GM19452 (cell line): Measurements from ENCODE around the gene LEMD2.
"Not testable (repeated sequence)": the region's sequence is repeated elsewhere in the genome, so short reads cannot be mapped to it uniquely, and the experiment has no call there.

Source experiments
- ATAC-seq: cut with Tn5 transposase; IDR thresholded peaks from one replicate; pipeline ENCODE4 v1.9.1; 2021; ENCODE audit not compliant: unreplicated experiment

Gene LEMD2

DNA sequence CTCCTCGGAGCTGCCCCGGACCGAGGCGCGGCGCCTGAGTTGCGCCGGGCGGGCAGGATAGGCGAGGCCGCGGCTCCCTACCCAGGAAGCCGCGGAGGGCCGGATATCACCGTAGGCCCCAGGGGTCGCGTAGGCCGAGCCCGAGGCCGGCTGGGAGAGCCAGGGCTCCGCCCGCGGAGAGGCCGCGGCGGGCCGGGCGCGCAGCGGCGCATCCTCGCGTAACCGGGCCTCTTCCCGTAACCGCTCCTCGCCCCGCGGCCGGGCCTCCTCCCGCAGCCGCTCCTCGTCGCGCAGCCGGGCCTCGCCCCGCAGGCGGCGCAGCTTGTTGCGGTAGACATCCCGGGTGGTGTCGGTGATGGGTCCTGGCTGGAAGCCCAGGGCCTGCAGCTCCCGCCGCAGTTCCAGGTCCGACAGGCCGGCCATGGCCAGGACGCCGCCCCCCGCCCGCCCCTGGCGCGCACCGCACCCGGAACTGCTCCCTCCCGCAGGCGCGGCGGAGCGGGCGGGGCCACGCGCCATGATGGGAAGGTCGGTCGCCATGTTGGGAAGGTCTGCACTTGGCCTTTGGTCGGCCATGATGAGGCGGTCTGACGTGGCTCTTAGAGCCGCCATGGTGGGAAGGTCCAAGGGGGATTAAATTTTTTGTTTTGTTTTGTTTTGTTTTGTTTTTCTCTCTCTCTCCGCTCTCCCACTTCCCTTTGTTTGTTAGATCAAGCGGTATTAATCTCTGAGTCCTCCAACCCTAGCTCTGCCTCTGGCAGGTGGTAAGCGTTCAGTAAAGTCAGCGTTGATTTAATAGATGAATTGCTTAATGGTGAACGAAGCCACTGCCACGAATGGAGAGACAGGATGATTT is at the start of gene LEMD2:
LEMD2 (minus strand) TSS at position 437 of the 856 bp plus-strand sequence; CDS start at position 423, 14 bp downstream.
- peak; percentile 85 for ATAC-seq

DNA sequence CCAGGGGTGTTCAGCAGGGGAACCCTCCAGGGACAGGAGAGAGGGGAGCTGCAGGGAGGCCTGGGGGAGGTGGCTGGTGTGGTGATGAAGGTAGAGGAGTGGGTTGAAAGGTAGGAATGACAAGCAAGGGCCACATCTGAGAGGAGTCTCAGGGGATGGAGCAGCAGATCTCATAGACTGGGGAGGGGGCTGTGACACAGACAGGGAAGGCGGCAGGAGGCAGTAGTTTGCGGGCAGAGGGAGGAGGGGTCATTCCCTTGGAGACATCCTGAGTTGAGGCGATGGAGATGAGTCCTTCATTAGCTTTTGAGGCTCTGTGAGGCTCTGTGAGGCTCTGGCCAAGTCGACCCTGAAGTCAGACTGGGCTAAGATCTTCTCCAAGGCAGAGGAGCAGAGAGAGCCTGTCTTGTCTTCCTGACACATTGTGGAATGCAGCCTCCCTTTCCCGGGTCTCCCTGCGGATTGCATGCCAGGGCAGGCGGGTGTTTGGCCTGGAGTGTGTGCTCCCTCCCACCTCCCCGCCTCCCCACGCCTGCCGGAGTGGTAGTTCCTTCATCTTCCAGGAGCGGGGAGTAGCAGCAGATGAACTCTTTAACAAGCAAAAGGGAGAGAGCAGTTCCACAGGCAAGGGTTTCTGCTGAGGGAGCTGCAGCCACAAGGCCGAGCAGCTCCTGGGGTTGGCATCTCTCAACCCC is 49.2 kb upstream of the LEMD2 start:
- ATAC-seq, result no peak

GRCh38 chr6:33836806-33837469 is 48.0 kb upstream of the LEMD2 start:
- ATAC-seq, result no peak

DNA sequence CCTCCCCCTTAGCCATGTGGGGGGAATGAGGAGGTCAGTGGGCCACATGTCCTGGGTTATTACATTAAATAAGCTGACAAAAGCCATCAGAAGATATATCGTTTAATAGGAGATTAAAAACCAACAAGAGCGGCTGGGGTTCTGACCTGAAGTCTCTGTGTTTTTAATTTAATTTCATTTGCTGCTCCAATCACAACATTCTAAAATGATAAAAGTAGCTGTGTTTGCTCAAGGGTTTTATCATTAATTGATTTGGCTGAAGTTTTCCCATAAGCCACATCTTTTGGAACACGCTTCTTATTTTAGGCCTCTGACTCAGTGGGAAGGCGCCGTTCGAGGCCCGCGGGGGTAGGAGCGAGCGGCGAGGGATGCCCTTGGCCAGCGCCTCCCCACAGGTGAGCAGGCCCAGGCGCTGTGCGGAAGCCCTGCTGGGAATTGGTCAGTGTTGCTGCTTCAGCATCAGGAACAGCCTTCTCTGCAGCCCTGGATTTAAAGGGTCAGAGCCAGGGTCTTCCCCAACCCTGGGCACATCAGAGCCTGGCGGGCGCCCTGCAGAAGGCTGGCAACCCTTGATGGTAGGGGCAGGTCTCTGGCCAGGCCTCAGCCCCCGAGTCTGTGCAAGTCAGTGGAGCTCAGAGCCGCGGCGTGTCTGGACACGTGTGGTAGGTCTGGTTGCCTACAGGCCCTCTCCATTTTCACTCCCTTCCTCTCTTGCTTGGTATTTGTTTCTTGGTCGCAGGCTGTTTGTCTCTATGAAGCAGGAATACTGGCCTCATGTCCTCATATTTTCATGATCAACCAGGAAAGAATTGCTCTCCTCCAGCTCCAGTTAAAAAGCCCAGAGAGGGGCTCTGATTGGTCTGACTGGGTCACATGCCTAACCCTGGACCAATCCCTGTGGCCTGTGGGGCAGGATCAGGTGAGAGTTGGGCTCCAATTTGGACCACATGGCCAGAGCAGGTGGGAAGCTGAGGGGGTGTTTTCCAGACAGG is 45.8 kb upstream of the LEMD2 start:
- no peak for ATAC-seq

DNA sequence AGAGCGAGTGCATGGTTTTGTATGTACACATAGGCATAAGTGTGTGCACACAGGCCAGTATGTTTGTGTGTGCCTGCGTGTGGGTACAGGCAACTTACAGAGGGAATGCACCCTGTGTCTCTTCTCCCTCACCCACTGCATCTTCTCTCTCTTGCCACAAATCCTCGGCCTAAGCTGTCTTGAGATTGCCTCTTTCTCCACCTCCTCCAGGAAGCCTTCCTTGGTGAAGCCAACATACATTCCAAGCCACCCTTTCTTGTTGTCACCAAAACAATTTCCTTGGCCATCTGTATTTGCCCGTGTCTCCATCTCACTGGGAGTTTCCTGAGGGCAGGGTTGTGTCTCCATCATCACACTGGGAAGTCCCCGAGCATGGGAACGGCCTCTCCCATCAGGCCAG is 44.7 kb upstream of the LEMD2 start:
- ATAC-seq, result no peak

DNA sequence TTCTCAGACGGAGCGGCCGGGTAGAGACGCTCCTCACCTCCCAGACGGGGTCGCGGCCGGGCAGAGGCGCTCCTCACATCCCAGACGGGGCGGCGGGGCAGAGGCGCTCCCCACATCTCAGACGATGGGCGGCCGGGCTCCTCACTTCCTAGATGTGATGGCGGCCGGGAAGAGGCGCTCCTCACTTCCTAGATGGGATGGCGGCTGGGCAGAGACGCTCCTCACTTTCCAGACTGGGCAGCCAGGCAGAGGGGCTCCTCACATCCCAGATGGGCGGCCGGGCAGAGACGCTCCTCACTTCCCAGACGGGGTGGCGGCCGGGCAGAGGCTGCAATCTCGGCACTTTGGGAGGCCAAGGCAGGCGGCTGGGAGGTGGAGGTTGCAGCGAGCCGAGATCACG is 43.9 kb upstream of the LEMD2 start:
- ATAC-seq, result not testable (repeated sequence)

- not testable (repeated sequence) for ATAC-seq
Measured at GRCh38 chr6:33831725-33832124, 42.8 kb upstream of the LEMD2 start.

DNA sequence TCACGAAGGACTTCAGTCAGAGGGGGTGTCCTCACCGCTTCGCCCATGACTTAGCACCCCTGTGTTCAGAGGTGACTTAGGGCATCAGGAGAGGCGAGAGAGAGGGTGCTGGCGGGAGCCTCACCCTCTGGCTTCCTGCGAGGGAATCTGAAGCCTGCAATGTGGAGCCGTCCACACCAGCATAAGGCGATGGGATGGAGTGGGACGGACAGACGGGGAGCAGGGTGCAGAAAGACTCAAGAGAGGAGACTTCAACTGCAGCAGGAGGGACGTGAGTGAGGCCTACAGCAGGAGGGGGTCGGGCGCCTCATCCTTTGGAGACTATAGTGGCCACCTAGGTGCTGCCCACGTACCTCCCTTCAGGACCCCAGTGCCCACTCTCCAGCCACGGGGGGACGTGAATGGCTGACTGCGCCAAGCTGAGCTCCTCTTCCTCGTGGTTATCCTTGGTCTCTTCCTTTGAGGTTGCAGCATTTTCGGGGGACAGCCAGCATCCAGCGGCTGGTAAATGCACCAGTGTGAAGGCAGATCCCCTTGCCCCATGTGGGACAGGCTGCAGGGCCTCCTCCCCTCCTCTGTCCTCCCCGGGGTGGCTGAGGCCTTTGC is 41.8 kb upstream of the LEMD2 start:
- no peak for ATAC-seq

GRCh38 chr6:33828764-33829731 is 40.1 kb upstream of the LEMD2 start:
- no peak for ATAC-seq

DNA sequence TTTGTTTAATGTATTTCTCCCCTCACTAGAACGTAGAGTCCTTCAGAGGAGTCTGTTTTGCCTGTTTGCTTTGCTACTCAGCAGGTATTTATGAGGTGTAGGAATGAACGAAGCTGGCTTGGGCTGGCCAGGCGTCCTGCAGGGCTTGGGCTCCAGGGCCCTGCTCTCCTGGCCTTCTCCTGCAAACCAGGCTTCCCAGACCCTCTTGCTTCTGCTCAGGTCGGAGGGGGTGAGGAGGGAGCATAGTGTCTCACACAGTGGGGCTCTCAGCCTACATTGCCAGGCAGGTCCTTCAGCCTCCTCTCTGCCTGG is 39.5 kb upstream of the LEMD2 start:
- no peak for ATAC-seq

DNA sequence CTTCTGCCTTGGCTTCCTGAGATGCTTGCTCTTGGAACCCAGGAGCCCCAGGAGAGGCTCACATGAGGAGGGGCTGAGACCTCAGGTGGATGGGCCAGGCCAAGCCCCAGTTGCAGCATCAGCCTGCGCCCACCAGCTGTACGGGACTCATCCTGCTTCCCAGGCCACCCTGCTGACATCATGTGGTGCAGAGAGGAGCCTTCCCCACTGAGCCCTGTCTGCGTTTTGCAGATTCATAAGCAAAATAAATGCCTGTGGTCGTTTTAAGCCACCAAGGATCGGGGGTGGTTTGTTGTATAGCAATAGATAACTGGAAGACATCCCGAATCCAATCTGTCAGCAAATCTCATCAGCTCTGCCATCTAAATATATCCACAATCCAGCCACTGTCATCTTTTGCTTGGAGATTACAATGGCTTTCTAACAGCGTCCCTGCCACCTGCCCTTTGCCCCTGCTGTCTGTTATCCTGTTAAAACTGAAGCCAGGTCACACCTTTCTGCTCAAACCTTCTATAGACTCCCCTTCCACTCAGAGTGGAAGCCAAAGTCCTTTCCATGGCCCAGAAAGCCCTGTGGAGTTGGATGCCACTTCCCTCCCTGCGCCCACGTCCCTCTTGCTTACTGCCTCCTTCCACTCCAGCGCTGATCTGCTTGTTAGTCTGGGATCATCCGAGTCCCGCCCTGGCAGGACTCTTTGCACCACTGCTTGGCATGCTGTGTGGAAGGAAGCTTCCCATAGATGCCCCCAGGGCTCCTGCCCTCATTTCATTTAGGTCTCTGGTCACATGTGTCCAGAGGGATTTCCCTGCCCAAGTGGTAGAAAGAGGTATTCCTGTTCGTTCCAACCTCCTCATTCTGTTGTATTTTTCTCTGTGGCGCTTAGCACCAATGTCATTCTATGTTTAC is 38.9 kb upstream of the LEMD2 start:
- no peak for ATAC-seq

GRCh38 chr6:33826537-33826936 is 37.6 kb upstream of the LEMD2 start:
- no peak for ATAC-seq

GRCh38 chr6:33824461-33825154 is 35.7 kb upstream of the LEMD2 start:
- ATAC-seq, result no peak

DNA sequence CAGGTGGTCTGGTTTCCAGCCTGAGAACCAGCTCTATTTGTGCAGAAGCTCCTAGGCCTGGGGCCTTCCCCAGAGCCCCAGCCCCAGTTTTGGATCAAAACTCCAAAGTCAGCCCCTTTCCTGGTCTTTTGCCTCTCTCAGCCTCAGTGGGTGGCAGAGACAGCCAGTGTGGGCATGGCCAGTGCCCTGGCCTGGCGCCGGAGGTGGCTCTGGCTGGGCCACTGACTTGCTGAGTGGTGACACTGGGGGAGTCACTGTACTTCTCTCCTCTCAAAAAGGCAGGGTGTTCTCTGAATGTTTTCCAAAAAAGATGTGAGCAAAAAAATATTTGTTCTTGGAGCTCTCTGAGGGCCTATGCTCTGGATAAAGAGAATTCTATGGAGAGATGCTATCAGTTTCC is 34.9 kb upstream of the LEMD2 start:
- ATAC-seq, result no peak

DNA sequence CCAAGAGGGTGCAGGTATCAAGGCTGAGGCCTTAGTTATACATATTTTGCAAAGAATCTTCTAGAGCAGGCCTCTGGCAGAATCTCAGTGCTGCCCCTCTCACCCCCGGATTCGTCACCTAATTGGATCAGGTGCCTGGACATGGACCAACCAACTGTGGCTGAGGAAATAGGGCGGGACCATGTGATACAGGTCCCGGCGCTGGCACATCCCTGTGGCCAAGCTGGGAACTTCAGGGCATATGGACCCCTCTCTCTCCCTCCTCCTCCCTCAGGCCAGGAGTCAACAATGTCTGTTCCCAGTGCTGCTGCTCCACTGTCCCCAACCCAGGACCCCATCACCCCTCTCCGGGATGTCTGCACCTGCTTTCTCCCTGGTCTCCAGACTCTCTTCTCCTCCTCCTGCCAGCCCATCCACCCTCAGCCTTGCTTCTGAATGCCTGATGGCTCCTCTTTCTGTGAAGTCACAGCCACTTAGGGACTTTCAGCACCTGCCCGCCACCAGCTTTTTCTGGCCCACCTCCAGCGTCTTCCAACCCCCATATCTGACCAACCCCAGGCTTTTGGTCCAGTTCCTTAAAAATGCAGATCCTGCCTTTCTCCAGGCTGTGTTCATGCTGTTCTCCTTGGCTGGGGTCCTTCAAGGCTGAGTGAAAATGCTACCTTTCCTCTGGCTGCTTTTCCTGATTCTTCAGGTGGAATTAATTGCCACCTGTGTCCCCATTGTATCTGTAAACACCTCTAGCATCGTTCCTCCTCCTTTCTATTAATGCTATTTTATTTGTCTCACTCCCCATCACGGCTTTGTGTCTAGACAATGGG is 33.9 kb upstream of the LEMD2 start:
- ATAC-seq, result no peak

GRCh38 chr6:33820784-33821520 is 32.0 kb upstream of the LEMD2 start:
- no peak for ATAC-seq
